HL-60/S4 treated with retinoic acid at 250 ng/mL for 4 days and 3 days (cell line): Measurements from ENCODE around the gene P2RX1.

ENCODE experiments used
- in situ Hi-C: fragments of 300-500 bp; cut with MboI; formaldehyde crosslinking; loops from 2 replicates; pipeline ENCODE4 v1.7.0; 2022; ENCODE audit warnings: low sequenced_read_pairs

Gene P2RX1

DNA sequence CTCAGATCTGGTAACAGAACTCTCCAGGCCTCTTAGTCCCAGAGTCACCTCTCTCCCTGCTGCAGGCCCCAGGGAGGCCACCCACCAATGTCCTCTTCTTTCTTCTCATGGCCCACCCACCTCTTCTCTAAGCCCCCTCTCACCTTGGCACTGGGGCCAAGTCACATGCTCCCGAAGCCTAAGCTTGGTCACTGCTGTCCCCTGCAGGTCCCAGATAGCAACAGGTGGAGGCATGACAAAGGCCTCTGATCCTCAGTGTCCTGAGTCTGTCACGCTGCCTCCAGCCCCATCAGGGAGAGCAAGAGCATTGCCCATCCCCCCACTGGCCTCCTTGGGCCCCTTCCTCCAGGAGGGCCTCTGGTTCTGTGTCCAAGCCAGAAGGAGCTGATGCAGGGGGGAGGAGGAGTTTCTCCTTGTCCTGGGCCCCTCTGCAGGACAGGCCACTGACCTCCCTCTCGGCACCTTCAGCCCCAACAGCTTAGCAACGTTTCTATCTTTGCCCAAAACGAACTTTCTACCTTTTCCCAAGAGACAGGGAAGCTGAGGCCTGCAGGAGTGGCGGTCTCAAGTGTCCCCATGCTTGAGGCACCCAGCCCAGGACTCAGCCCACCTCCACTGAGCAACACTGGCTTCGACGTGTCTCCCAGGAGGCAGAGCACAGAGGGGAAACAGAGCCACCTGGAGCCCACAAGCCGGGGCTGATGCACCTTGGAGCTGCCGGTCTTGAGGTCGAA is 8.6 kb downstream of the P2RX1 start:
- in situ Hi-C loops = no loop called here

DNA sequence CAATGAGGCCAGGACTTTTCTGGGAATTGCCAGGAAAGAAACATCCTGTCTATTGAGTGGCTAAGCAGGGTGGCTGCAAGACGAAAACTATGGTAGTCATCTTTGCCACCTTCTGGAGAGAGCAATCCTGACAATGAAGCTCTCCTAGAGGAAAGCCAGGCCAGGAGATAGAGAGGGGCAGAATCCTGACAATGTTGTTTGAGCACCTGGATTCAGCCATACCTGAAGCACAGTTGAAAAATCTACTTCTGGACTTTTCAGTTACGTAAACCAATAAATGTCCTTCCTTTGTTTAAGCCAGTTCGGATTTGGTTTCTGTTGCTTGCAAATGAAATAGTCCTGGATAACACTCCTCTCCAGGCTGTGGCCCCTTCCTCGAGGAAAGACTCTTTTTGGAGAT is 9.4 kb downstream of the P2RX1 start:
- in situ Hi-C loops = no loop called here

DNA sequence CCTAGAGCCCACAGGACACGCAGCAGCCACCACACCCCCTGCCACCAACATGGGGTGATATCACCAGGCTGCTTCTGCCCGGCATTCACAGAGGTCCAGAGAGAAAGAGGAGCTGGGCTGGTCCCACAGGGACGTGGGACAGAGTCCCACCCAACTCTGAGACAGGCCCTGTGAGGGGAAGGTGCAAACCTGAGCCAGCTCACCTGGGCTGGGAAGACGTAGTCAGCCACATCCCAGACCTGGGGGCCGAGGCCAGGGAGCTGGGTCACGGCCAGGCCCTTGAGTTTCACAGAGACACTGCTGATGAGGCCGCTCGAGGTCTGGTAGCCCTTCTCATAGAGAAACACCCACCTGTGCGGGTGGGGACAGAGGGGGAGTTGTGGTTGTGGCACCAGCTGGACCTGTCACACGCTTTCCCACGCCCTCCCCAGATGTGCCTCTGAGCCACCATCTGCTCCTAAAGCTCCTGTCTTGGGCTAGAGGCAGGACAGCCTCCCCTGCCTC is 11.2 kb downstream of the P2RX1 start:
- in situ Hi-C loops = no loop called here

DNA sequence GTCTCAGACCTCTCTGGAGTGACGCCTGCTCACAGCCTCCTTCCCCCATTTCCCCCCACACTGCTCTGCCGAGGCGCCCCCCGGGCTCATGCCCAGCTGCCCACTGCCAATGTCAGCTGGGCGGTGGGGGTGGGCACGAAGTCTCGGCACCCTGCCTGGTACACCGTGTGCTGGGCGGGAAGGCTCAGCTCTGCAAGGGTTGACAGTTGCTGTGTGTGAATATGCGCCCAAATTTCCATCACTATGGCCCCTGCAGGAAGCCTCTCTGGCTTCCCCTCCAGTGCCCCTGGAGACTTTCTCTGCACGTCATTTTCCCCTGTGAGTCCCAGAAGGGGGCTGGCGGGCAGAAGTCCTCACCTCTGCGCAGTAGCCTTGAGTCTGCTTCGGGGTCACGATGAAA is 11.8 kb downstream of the P2RX1 start:
- in situ Hi-C loops = no loop called here

DNA sequence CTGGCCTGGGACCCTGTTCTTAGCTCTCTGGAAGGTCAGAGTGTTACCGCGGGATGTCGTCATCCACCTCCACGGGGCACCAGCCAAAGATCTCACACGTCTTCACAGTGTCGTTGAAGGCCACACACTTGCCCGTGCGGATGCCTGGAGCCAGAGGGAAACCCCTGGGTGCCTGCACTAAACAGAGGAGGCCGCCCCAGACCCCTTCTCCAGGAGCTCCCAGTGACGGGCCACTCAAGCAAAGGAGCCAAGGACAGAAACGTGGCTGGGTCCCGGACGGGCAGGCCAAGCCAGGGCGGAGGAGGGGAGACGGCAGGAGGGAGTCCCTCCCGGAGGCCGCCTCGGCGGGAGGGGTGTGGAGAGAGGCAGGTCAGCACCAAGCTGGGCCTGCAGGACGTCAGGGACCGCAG is 12.4 kb downstream of the P2RX1 start:
- in situ Hi-C loops = no loop called here

DNA sequence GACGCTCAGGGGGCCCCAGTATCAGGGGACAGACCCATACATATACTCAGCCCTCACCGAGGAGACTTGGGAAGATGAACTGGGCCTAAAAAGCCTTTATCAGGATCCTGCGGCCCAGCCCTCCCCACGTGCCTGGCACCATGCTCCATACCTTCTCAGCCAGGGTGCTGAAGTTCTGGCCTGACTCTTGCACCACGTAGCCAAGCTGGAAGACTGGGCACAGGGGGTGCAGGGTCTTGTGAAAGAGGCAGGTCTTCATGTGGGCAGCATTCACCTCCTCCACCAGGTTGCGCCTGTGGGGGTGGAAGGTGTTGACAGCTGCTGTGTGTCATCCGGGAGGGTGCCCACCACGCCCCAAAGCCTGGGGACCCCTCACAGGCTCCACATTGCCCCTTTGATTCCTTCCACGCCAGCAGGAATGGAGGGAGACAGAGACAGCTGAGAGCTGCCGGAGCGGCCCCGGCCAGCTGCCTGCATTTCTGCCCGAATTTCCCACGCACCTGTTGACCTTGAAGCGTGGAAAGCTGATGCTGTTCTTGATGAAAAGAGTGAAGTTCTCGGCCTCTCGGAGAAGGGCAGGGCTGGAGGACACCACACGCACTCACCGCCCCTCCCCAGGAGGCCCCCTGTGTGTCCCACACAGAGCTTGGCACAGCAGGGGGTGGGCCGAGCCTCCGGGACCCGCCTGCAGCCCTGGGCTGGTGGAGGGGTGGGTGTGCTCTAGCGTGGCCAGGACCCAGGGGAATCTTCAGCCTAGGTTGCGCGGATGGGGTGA is 13.0 kb downstream of the P2RX1 start:
- in situ Hi-C loops = no loop called here

DNA sequence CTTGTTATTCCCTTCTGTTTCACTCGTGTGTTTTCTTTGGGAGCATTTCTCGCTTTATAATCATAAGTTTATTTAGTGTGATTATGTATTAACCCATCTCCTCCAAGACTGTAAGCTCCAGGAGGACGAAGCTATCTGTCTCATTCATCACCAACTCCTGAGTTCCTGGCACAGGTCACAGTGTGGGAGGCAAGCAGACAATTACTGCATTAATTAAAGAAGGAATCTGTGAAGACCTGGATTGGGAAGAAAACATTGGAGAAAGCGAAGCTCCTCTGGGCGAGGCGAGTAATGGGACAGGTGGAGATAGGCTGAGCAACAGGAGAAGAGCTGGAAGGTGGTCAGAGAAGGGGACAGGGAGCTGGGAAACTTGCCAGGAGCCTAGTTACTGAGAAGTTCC is 15.6 kb downstream of the P2RX1 start:
- in situ Hi-C loops = no loop called here

DNA sequence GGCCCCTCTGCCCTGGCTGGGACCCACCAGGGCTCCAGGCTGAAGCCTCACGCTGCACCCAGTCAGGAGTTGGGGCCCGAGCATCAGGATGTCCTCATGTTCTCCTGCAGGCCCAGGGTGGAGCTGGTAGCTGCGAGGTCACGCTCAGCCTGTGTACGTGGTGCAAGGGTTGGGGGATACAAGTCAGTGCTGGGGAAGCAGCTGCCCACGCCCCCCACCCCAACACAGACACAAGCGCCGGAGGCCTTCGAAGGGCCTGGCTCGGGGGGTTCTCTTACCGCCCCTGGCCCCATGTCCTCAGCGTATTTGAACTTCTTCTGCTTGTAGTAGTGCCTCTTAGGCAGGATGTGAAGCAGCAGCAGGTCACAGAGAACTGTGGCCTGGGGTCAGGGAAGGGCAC is 18.5 kb downstream of the P2RX1 start:
- in situ Hi-C loops = no loop called here

DNA sequence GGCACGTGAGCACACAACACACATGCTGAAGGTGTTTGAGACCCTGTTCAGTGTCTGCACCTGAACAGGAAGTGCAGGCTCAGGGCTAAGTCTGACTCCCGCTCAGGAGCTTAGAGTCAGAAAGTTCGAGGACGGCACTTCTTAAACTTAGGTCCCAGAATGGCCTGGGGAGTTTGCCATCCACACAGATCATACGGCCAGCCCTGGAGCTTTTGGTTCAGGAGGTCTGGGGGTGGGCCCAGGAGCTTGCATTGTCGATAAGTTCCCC is 19.4 kb downstream of the P2RX1 start:
- in situ Hi-C loops = no loop called here

DNA sequence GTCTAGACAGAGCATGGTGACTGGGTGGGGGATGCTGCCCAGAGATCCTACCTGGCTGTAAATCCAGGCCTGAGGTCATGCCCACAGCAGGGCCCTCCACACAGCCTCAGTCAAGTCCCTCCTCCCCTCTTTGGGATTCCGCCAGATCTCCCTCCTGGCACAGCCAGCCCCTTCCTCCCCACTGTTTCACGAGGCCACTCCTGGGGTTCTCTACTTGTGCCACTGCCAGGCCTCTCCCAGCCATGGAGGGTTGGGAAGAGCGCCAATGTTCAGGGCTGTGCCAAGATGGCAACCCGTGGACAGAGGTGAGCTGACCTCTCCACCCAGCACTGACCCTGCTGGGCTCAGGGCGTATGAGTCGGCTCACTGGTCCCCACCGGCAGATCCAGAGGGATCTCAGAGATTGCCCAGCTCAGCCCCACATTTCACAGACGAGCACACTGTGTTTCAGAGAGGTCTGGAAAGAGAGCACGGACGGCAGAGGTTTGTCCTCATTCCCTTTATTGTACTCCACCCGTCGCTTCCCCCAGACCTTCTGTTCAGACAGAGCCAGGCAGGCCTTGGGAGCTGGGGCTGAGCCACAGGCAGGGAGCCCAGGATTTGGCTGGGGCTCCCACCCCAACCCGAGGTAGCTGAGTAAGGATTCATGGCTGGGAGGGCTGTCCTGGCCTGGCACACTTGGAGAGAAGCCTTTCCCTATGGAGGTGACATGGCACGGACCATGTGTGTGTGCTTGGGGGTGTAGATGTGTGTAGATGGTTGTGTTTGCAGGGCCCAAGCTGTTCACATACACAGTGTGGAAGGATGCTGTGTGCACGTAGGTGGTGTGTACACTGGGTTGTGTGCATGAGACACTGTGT is 19.9 kb downstream of the P2RX1 start:
- in situ Hi-C loops = no loop called here

DNA sequence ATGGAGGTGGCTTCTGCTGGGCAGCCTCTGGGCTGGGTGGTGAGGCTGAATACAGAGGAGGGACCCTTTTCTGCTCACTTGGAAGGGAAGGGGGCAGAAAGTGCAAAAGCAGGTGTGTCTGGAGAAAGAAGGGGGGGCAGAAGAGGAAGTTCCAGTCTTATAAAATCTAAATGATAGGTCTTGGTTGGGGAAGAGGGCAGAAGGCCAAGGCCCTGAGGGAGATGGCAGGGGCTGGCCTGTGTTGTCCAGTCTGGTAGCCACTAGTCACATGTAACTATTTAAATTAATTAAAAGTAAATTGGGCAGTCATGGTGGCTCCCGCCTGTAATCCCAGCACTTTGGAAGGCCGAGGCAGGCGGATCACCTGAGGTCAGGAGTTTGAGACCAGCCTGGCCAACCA is 20.9 kb downstream of the P2RX1 start:
- in situ Hi-C loops = no loop called here

DNA sequence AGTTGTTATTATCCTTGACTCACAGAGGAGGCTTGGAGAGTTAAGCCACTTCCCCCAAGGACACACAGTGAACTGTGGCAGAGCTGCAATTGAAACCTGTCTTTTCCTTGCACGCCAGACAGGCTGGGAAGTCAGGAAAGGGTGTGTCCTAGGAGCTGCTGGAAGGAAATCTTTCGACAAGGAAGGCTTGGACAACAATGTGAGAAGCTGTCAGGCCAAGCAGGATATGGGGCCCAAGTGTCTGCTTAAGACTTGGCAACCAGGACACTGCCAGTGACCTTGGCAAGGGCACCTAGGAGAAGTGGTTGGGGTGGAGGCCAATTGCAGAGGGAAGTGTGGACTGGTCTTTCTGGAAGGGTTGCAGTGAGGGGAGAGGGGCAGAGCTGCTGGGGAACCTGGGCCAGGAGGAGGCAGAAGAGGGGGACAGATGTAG is 21.3 kb downstream of the P2RX1 start:
- in situ Hi-C loops = no loop called here

DNA sequence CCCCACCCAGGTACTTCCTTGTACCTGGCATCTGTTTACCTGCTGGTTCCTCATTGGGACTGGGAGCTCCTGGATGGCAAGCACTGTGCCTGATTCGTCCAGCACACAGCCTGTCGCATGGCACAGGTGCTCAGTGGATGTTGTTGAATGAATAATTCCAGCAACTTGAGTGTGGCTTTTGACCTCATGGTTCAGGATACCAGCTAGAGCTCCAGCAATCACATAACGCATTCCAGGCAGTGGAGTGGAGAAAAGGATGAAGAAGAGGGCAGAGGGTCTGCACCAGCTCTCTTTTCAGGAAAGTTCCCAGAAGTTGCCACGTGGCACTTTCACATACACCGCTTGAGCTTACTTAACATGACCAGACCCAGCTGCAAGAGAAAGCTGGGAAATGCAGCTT is 22.1 kb downstream of the P2RX1 start:
- in situ Hi-C loops = no loop called here

DNA sequence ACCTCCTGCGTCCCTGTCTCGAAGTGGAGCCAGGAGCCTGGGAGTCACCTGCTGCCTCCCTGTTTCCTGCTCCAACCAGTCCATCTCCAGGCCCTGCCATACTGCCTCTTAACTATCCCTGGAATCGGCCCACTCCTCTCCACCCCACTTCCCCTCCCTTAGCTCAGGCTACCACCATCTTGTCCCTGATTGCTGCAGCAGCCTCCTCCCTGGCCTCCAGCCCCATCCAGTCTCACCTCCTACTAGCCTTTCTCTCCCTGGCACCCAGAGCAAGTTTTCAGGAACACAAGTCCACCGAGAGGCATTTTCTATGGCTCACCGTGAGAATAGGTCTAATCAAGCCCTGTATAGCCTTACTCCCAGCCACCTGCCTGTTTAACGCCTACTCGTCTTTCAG is 22.5 kb downstream of the P2RX1 start:
- in situ Hi-C loops = no loop called here

DNA sequence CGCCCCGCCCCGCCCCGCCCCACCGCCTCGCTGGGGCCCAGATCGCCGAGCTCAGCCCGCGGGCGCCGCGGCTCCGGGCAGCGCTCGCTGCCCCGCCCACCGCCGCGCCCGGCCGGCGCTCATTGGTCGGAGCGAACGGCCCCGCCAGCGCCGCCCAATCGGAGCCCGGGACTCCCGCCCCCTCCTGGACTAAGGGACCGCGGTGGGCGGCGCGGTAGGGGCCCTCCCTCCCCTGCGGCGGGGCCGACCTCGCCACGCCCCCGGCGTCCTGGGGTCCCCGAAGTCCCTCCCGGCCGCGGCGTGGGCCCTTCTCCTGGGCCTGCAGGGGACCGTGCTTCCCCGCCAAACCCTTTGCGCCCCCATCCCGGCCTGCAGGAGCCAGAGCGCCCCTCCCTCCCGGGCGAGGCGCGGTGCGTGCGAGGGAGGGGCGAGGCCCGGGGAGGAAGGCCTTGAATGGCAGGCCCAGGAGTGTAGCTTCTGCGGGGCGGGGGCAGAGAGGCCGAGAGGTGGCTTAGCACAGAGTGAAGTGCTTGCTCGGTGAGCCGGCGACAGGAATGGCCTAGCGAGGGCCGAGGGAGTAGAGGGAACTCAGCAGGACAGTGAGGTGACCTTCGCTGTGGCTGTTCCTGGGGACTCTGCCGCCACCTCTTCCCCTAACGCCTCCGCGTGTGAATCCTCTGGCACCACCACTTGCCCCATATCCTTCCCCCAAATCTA is 23.1 kb downstream of the P2RX1 start, which contains the start of gene CAMKK1:
TSS of gene CAMKK1 (minus strand) at position 51 of the 717 bp plus-strand sequence. CDS start 7,366 bp downstream, outside the sequence.
- in situ Hi-C loops = no loop called here

DNA sequence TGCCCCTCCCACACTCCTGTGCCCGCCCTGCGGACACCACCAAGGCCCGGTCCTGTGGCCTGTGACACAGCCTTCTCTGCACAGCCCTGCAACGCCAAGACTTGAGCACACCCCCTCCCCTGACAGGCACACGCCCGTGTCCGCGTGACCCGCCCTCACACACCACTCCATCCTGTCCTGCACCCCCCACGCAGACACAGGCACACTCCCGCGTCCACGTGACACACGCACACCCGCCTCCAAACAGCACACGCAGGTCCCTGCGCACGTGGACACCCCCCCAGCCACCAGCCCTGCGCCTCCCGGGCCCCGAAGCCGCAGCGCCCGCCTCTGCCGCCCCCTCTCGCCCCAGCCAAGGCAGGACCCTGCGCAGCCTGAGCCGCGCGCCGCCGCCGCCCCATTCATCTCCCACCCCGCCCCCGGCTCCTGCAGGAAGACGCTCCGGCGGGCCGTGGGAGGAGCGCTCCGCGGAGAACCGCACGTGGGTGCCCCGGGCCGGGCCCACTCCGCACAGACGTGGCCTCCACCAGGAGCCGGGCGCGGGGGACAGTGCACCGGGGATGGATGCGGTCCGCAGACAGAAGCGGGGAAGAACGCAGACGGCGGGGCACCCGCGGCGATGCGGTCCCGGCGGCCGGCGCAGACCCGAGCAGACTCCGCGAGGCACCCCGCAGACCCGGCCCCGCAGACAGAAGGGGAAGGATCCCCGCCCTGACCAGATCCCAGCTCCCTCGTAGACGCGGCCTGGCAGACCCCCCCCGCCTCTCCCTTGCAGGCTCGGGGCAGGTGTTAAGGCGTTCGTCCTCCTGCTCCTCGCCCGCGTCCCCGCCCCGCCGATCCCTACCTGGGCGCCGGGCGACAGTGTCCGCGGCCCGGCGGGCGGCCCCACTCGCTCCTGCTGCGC is 23.9 kb downstream of the P2RX1 start:
- in situ Hi-C loops = no loop called here

DNA sequence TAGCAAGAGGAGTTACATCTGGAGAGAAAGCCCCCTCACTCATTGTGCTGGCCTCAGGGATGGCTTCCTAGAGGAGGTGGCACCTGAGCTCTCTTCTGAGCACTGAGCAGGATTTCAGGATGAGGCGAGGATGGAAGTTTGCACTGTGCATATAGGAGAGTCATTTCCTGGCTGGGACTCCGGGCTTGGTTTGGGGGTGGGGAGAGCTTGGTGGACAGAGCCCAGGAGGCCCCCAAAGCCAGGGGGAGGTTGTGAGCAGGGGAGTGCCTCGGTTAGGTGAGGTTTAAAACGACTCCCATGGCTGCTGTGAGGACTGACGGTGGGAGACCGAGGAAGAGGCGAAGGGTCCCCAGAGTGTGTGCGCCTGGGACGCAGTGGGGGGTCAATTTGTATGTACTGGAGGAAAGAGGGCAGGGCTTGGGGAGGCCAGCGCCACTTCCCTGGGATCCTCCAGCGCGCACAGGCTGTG is 24.6 kb downstream of the P2RX1 start:
- in situ Hi-C loops = no loop called here

DNA sequence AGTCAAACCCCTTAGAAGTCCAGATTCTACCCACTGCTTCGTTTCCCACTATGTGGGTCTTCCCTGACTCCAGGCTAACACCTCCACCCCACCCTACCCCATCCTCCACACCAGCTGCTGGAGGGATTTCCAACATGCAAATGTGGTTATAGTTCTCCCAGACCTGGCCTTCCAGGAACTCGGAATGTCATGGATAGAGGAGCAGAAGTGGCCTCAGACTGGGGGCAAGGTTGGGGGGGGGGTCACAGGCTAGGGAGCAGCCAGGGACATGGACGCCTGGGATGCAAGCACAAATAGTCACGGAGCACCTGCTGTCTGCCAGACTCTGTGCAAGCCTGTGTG is 25.4 kb downstream of the P2RX1 start:
- in situ Hi-C loops = no loop called here

DNA sequence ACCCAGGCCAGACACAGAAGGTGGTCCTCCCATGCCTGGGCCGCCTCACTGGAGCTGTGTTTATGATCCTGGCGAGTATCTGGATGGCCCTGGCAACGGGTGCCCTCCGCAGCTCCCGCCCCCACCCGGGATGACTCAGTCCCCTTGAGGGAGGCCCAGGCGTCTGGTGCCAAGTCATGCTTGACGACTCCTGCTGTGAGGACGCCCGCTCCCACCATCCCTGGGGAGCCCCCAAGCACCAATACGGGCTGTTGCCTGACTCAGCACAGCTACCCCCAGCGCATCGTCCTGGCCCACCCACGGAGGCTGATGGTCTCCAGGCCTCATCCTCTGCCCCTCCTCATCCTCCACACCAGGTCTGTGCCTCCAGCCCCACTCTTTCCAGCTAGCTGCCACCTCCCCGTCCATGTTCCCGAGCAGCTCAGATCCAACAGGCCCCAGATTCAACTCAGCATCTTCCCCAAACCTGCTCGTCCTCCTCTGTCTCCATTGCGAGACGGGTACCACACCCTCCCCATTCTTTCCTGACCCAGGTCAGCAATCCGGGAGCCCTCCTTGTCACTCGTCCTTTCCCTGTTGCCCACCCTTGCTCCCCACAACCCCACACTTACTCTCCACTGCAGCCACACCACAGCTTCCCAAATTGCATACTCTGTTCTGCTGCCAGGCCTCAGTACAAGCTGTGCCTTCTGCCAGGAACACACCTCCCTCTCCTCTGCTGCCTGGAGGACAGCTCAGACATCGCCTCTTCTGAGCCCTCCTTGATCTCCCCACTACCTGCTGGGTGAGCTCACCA is 26.0 kb downstream of the P2RX1 start:
- in situ Hi-C loops = no loop called here
